Stimulated activated CD4-positive, alpha-beta T cell treated with anti-CD3 and anti-CD28 coated beads, Interleukin-12 subunit alpha, Interleukin-12 subunit beta, amount 100 ng/mL, for 24 hours (primary cell): Measurements from ENCODE around the gene MXD4.

ENCODE experiments used
- DNase-seq, 2 experiments: peaks; one replicate each; pipeline ENCODE4 v3.0.0-alpha.2; 2020; ENCODE audit warnings: low read depth in 2 of 2

Gene MXD4

GRCh38 chr4:2262145-2262943 lies 435 bp upstream of the MXD4 start:
- DNase-seq: peak; percentile 92 to 95

- DNase-seq: peak in 1 of 2 experiments; percentile 32
These were observed 628 bp downstream of the MXD4 start for GRCh38 chr4:2261110-2261852.

GRCh38 chr4:2260344-2261109 lies 1.4 kb downstream of the MXD4 start:
- no peak for DNase-seq

- no peak for DNase-seq
These were observed 2.2 kb downstream of the MXD4 start for GRCh38 chr4:2259541-2260343.

GRCh38 chr4:2259036-2259540 lies 2.8 kb downstream of the MXD4 start:
- DNase-seq: no peak

GRCh38 chr4:2258091-2259035 lies 3.5 kb downstream of the MXD4 start:
- DNase-seq: no peak

- DNase-seq: no peak
These were observed 4.4 kb downstream of the MXD4 start for GRCh38 chr4:2257361-2258081.

GRCh38 chr4:2256781-2257191 lies 5.1 kb downstream of the MXD4 start:
- DNase-seq: no peak

GRCh38 chr4:2256156-2256731 lies 5.7 kb downstream of the MXD4 start:
- no peak for DNase-seq

GRCh38 chr4:2255501-2256155 lies 6.3 kb downstream of the MXD4 start:
- DNase-seq: no peak

- no peak for DNase-seq
These were observed 7.0 kb downstream of the MXD4 start for GRCh38 chr4:2254665-2255500.

GRCh38 chr4:2253160-2254084 lies 8.5 kb downstream of the MXD4 start:
- DNase-seq: no peak

- no peak for DNase-seq
These were observed 9.3 kb downstream of the MXD4 start for GRCh38 chr4:2252530-2253091.

GRCh38 chr4:2251795-2252529 lies 9.9 kb downstream of the MXD4 start:
- DNase-seq: no peak

- DNase-seq: no peak
These were observed 10.7 kb downstream of the MXD4 start for GRCh38 chr4:2251073-2251794.
